Heart left ventricle (tissue), 13 donors: Measurements from ENCODE around the gene RAB44.

Source experiments
- CTCF ChIP-seq, 12 donors: fragments of 200-600 bp; sonication (generic) in 4 of 12; IDR thresholded peaks; one replicate each; pipeline versions ENCODE4 v1.5.0 to v1.8.0; 2018 to 2022; ENCODE audit warnings: antibody characterized with exemption in 12 of 12, mild to moderate bottlenecking in 5 of 12
- POLR2A ChIP-seq, 2 donors: fragments of 450-650 bp; IDR thresholded peaks; one replicate each; pipeline ENCODE4 v1.6.1; 2017; ENCODE audit warnings: antibody characterized with exemption in 2 of 2, mild to moderate bottlenecking in 2 of 2, moderate library complexity in 2 of 2
- donor health status: ischemic (EF 13 %, LVEDD 7.1; RV severe dilation, severe dysfunction).
- donor health status: DM: no; HTN: yes; CAD: no.
- donor health status: DM: no; HTN: no; CAD: no.
- donor health status: ischemic (EF 25% LVEDD 6.9; RV normal size, moderate dysfunction).
- donor health status: ischemic (EF 25% LVEDD 5.7; RV mildly dilated, moderate dysfunction).
- donor health status: ischemic (EF 35%, LVEDD 5.7; RV mildly dilated, moderate dysfunction).
- donor health status: nonischemic (EF 11% LVEDD 7.7; RV severe dilation, severe dysfunction).
- donor health status: DM: yes; HTN: yes; CAD: no.
- donor health status: PGD.
- donor health status: ischemic (EF 29% LVEDD 5.4; RV normal size, mild dysfunction).
- donor health status: nonischemic (EF 23%, LVEDD 6.1; RV moderate dilation, normal function).

- TF ChIP-seq CTCF (IDR thresholded peaks at IDR 0.05) (no peak), POLR2A (IDR thresholded peaks at IDR 0.05) (no peak)
These were observed 53.5 kb downstream of the RAB44 start for GRCh38 chr6:36751091-36751490.
